SIG-M5 (cell line): Measurements from ENCODE around the gene SEPSECS.

Experiments used
- DNase-seq: peaks from one replicate; lab custom pipeline; 2025; lab: John Stamatoyannopoulos, UW

Gene SEPSECS

DNA sequence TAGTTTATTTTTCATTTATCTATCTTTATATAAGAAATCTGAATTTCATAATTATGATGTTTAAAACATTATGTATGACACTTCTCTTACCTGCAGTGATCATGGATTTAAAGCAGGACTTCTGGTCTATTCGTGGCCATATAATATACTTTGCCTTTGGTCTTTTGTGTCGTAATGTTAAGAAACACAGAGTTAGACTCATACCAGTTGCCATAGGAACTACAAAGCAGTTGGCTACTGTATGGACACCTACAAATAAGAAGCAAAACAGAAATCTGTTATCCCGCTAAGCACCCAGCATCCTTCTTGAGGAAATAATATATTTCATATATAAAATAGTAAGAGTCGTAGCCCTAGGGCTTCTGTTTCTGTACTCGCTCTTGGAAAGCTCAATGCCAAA, 4.3 kb downstream of the SEPSECS start:
- DNase-seq, result no peak

DNA sequence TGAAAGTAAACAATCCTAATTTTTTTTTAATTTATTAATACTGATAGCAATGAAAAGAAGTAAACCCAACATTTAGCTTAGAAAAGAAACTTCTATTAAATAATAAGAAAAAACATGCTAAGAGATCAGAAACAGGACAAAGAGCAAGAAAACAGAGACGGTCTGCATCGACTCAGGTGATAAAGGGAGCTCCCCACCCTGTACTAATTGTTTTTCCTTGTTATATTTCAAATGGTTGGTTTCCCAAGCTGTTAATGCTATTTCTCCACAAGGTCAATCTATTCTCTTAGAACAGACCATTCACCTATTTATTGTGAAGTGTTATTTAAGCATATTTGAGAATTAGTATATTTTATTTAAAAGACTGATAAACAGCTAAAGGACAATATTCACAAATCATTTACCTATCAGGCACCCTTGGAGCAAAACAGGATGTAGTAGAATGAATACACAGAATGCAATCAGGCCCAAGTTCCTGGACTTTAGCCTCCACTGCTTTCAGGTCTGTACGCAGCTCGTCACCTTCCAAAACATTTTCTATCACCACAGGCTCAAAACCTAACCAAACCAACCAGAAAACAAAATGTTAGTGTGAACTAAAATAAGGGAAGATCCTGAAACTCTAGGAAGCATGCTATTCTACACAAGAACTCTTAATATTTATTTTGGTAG, 5.5 kb downstream of the SEPSECS start:
- DNase-seq, result no peak

DNA sequence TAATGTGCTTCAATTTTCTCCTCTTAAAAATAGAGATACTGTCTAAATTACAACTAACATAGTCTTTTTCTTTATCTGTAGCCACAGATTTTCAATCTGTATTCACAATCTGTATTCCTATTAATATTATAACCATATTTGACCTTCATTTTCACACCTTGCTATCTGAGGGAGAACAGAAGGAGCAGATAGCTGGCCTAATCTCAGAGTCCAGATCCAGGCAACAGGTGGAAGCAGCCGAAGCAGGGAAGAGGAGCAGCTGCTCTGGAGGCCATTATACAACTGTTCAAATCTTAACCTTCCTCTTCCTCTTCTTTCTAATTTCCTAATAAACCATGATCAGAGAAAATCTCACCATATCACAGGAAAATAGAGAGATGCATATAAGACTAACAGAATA, 14.2 kb downstream of the SEPSECS start:
- DNase-seq, result no peak

DNA sequence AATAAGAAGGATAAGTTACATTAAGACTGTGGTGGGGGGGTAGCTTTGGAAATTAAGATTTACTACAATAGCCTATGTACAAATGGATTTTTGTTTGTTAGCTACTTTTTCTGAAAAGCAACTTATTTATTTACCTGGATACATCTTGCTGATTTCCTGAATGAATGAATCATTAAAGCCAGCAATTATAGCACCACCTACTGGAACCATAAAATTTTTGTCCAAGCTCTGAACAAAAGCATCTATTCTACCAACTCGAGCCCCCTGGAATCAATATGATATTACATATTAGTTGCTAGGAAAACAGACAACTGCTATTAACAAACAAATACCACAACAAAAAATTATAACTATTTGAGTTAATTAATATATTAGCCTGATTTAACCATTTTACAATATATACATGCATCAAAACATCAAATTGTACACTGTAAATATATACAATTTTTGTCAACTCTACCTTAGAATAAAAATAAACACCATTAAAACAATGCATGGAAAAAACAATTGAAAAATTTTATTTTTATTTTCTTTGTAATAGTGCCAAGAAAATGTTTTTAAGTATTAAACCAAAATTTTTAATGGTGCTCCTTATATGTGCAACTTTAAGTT, 15.3 kb downstream of the SEPSECS start:
- no peak for DNase-seq

DNA sequence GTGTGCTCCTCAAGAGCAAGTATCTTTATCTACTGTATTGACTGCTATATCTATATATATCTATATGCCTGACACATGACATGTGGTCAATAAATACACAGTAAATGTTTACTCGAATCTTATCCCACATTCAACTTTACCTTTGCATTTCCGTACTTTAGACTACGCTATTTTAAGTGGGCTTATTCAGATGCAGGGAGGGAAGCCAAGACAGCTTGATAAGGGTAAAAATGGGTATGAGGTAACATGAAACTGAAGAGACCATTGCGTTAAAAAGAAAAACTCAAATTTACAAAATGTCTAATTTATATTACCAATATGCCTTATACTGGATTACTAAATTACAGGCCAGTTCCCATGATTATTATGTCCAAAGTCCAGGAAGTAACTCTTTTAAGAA, 17.8 kb downstream of the SEPSECS start:
- no peak for DNase-seq

DNA sequence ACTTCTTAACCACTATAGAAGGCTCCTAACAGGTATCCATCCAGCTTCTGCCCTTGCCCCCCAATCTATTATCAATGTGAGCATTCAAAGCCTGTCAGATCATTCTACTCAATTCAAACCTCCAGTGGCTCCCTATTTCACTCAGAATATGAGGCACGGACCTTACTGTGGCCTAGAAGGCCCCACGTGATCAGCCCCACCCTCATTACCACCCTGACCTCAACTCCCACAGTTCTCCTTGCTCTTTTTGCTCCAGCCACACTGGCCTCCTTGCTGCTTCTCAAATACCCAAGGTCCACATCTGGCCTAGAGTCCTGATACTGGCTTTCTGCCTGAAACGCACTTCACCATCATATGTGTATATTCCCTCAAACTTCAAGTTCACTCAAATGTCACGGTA, 18.7 kb downstream of the SEPSECS start:
- DNase-seq, result no peak

DNA sequence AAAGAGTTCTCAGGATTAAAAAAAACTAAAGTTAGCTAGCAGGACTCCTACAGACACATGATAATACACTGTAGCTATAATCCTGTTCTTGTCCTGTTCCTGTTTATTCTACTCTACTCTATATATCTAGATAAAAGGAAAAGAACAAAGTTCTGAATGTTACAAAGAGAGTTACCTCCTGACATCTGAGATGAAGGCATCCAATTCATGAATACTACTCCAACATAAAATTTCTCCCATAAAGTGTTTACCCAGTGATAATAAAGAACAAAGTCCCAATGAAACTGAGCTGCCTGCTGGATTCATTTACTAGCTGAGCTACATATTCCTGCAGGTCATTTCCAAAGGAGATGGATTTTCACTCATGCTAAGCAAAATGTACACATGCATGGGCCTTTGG, 27.1 kb downstream of the SEPSECS start:
- no peak for DNase-seq

DNA sequence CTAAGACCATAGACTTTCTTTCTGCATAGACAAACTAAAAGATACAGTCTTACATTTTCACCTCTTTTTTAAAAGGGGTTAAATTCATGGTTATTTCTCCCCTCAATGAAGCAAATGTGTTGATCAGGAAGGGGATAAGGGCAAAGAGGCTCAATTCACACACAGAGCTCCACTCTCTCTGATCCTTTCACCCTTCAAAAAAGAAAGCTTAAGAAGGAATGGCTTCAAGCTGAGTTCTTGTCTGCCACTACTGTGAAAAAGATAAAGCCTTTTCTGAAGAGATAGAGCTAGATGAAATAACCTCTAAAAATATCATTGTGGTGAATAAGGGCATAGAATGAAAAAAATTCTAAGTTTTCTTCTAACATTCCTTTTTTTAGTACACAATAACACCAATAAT, 28.3 kb downstream of the SEPSECS start:
- no peak for DNase-seq

DNA sequence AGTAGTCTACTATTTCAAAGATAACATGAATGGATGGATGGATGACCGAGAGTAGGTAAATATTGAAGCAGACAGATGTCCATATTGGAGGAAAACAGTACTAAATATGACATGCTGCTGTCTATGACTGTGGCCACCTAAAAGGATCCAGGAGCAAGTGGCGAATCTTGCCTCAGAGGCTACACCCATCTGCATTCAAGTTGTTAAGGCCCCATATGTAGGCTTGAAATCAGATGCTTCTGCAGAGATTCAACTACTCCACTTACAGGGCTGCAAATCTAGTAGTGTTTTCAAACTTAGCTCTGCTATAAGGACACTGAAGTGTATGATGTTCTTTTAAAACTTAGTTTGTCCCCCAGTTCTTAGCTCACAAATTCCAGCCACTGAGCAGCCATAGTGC, 28.9 kb downstream of the SEPSECS start:
- no peak for DNase-seq

DNA sequence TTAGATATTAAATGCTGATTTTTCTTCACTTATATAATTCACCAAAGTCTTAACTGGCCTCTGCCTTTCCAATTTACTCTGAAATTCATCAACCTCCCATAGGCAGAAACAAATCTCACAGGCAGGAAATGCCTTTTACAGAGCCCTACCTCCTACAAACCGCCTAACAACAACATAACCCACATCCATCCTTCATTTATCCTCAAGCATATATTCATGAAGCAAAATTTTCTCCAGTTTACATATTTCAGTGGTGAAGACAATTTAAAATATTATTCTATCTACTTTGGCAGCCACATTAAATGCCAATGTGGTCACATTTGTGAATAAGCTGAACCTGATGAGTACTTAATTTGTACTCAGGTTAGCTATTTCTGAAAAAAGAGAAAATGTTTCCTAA, 30.3 kb downstream of the SEPSECS start:
- no peak for DNase-seq

DNA sequence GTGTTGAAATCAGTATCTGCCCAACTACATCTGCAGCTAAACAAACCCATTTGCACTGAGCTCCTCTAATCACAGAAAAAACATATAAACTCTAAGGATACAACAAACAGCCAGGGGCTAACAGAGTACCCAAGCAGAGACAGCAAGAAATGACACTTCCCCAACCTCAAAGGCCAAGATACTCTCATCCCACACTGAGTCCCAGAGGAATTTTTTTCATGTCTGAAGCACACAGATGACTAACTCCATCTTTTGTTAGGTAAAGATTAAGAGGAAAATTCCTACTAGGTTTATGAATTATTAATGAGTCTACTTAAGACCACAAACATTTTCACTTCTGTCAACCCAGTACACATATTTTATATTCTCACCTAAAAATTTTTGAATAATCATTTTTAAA, 31.6 kb downstream of the SEPSECS start:
- no peak for DNase-seq

DNA sequence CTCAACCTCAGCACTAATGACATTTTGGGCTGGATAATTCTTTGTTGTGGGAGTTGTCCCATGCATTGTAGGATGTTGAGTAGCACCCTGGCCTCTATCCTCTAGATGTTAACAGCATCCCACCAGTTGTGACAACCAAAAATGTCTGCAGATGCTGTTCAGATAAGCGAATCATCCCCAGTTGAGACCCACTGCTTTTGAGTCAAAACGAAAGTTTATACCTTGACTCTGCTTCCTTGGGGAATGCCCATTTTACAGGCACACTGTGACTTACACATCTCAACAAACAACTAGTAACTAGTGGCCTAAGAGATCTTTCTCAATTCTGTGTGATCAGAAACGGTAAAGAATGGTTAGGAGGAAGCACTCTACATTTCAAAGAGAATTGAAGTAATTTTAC, 37.0 kb downstream of the SEPSECS start:
- DNase-seq, result no peak

DNA sequence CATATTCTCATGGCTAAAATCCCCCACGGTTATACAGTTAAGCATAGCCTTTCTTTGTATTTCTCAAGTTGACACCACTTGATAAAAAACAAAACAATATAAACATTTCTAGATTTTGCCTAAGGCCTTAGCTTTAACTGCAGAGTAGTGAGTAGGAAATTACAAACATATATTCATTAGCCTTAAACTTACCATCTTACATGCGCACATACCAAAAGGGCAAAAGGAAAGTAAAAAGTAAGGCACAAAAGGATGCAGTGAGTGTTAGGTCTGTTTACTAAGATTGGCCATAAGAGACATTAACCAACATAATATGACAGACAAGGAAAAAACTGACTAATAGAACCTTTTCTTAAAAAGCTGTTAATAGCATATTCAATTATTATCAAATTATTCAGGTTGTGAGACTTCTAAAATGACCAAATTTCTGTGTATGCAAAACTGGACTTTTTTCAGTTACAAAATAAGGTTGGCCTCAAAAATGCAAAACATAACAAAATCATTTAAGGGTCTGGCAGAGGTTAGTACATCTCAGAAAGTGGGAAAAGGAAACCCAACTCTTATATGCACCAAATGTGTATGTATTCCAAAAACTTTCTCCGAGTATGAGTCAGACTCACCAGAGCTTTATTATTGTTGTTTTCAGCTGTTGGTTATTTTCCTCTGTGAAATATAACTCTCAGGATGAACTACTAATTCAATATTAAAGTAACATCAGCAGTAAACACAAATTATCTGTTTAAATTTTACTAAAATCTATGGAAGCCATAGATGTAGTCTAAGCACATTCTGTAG, 39.9 kb downstream of the SEPSECS start:
- no peak for DNase-seq

DNA sequence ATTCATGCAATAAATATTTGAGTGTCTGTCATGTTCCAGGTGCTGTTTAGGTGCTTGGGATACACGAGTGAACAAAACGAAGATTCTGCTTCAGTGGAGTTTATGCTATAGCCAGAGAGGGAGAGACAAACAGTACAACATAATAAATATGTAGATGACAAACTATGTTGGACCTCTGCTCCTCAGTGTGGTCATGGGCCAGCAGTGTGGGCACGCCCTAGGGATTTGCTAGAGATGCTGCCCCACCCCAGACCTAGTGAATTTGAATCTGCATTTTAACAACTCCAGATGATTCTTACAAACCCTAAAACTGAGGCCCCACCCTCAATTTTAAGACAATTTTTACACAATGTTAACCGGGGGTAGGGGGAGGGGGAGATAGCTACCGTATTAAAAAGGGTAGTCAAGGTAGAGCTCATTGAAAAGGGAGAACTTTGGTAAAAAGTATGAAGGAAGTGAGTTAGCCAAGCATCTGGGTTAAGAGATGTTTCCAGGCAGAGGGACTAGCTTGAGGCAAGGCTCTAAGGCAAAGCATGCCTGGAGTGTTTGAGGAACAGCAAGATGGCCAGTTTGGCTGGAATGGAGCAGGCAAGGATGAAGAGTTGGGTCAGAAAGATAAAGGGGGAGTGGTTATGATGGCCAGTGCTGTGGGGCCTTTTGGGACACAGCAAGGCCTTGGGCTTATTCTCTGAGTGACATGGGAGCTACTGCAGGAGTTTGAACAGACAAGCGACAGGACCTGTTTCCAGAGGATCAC, 42.4 kb downstream of the SEPSECS start:
- DNase-seq, result no peak

DNA sequence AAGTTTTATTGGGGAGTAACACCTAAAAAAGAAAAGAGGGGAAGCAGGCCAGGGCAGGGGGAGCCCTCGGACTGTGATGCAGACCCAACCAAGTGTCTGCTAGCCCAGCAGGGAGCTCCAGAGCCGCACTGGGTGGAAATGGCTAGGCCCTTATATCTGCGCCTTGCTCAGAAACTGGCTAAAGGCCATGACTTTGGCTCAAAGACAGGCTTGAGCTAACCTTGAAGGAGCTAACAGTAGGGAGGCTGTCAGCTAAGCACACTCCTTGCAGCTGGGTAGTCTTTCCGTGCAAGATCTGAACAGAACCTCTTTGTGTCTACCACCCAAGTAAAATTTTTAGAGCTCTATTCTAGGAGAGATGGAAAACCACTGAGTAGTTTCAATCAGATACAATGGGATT, 43.0 kb downstream of the SEPSECS start:
- DNase-seq, result no peak

DNA sequence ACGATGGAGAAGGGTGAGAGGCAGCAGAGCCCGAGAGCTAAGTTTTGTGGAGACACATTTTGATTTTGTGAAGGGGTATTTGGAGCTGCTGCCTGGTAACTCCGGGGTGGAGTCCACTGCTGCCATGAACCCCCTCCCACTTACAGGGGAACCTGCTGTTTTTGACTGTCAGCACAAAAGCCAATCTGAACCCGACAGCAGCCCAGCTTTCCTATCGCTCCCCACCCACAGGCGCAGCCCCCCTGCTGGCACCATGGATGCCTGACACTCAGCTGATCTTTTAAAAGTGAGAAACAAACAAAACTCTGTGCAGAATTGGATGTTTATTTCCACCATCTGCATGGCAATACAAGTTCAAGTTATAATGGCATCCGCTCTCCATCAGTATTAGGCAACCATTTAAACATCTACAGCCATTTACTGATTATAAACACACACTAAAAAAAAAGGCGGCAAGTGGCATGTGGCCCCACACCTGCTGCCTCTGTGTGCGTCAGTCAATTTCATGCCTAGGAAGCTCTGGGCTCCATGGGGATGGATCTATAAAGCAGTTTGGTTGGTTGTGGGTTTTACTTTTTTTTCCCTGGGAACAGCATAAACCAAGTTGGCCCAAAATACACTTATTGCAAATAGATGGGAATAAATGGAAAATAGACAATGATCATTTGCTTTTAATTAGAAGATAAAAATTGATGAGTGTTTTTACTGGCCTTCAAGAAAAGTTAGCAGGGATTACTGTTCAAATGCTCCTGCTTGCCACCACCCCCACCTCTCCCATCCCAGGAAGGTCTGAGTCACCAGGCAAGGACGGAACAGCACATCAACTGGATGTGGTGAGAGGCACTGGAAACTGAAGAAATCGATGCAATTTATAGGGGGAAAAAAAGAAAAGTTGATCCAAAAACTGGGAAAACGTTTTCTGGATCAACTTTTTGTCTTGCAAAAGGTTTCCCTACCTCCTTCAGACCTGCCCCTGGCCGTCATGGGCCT, 46.0 kb downstream of the SEPSECS start:
- DNase-seq, result no peak

DNA sequence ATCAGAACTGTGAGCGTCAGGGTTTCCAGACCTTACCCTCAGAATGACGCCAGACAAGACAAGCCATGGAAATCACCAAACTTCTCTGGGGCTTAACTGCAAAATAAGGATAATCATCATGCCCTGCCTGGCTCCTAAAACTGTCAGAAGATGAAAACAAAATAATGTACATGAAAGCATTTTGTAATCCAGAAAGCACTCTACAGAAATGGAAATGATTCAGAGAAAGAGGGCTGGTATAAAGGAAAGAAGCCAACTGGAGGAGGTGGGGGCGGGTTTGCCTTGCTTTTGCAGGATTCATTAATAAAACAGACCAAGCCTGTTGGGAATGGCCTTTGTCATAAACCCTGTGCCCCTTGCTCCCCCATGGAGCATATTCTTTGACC, 47.3 kb downstream of the SEPSECS start:
- no peak for DNase-seq

DNA sequence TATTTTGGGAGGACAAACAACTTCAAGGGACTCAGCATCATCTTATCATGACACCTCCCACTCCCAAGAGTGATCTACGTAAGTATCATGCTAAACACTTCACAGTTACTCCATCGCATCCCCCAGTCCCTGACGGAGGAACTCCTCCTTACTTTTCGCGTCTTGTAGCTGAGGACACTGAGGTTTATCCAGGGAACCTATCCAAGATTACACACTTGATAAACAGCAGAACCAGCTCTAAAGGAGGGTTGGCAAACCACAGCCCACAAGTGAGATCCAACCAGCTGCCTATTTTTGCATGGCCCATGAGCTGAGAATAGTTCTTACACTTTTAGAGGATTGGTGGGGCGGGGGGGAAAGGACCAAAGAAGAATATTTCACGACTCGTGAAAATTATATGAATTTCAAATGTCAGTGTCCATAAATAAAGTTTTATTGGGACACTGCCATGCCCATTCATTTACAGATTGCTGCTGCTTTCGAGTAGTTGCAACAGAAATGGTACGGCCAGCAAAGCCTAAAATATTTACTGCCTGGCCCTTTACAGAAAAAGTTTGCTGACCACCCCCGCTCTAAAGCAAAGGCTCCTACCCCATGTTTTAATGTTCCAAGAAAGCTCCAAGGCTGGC, 47.8 kb downstream of the SEPSECS start:
- DNase-seq, result no peak

DNA sequence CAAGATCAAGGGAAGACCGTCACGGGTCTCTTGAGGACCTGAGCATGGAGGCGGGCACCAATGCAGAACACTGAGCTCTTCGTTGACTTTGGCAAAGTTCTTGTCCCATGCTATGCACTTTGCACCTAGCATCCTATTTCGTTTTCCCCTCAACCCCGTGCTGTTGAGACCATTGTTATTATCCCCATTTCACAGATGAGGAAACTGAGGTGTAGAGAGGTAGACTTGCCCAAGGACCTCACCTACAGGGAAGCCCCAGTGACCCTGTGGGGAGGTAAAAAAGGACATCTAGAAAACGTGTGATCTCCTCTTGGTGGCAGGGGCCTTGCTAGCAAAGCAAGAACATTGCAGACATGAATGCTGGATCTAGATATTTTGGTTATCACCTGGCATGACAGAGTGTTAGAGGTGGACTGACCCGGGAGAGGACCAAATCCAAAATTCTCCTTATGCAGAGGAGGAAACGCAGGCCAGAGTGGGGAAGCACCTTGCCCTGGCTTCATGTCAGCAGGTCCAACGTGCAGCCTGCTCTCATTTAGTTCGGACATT, 48.5 kb downstream of the SEPSECS start:
- no peak for DNase-seq

DNA sequence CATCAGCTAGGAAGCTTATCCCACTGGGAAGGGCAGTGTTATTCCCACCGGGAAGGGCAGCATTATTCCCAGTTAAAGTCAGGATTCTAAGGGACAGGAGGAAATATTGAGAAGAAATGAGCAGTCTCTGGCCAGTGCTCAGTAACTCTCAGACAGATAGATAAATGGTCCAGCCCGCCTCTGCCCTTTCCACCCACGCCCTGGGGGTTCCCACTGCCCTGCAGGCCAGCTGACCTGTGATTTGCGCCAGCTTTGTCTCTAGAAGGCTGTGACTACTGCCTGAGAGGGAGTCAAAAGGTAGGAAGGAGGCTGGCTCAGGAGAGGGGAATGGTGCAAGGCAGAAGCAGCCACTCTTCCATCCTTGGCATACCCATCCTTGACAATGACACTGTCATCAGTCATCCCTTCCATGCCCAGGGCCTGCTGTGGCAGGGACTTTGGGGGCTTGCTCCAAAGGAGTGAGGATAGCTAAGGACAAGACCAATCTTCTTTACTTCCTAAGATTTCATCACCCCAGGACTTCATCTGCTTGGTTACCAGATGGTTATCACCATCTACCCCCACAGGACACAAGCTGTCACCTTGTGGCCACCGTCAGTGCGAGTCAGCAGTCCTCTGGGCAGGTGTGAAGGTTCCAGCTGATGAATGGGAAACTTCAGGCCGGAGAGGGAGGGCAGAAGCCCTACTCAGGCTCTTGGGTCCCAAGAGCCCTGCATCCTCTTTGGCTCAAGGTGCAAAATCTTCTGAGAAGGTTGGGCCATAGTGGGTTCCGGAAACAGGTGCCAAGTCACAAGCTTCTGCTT, 49.5 kb downstream of the SEPSECS start:
- DNase-seq, result no peak
